Heart left ventricle (tissue), 13 donors: ENCODE measurements around the gene CNTD1.
"Not testable (repeated sequence)": the region's sequence is repeated elsewhere in the genome, so short reads cannot be mapped to it uniquely, and the experiment has no call there.

Experiments used
- POLR2A ChIP-seq, 2 donors: fragments of 450-650 bp; IDR thresholded peaks; one replicate each; pipeline ENCODE4 v1.6.1; 2017; ENCODE audit warnings: antibody characterized with exemption in 2 of 2, mild to moderate bottlenecking in 2 of 2, moderate library complexity in 2 of 2
- TF ChIP-seq, protein P1 (sequence below), 12 donors: fragments of 200-600 bp; sonication (generic) in 4 of 12; IDR thresholded peaks; one replicate each; pipeline versions ENCODE4 v1.5.0 to v1.8.0; 2018 to 2022; ENCODE audit warnings: antibody characterized with exemption in 12 of 12, mild to moderate bottlenecking in 5 of 12
- donor health status: ischemic (EF 13 %, LVEDD 7.1; RV severe dilation, severe dysfunction).
- donor health status: DM: no; HTN: yes; CAD: no.
- donor health status: DM: no; HTN: no; CAD: no.
- donor health status: ischemic (EF 25% LVEDD 6.9; RV normal size, moderate dysfunction).
- donor health status: ischemic (EF 25% LVEDD 5.7; RV mildly dilated, moderate dysfunction).
- donor health status: ischemic (EF 35%, LVEDD 5.7; RV mildly dilated, moderate dysfunction).
- donor health status: nonischemic (EF 11% LVEDD 7.7; RV severe dilation, severe dysfunction).
- donor health status: DM: yes; HTN: yes; CAD: no.
- donor health status: PGD.
- donor health status: ischemic (EF 29% LVEDD 5.4; RV normal size, mild dysfunction).
- donor health status: nonischemic (EF 23%, LVEDD 6.1; RV moderate dilation, normal function).

DNA sequence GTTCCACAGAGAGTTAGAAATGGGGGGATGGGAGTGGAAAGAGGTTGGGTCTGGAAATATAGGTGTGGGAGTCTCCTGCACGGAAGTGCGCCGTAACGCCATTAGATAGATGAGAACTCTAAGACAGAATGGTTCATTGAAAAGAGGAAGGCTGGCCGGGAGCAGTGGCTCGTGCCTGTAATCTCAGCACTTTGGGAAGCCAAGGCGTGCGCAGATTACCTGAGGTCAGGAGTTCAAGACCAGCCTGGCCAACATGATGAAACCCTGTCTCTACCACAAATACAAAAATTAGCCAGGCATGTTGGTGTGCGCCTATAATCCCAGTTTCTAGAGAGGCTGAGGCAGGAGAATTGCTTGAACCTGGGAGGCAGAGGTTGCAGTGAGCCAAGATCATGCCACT, 30.7 kb upstream of the CNTD1 start:
- TF ChIP-seq, protein P1, sequence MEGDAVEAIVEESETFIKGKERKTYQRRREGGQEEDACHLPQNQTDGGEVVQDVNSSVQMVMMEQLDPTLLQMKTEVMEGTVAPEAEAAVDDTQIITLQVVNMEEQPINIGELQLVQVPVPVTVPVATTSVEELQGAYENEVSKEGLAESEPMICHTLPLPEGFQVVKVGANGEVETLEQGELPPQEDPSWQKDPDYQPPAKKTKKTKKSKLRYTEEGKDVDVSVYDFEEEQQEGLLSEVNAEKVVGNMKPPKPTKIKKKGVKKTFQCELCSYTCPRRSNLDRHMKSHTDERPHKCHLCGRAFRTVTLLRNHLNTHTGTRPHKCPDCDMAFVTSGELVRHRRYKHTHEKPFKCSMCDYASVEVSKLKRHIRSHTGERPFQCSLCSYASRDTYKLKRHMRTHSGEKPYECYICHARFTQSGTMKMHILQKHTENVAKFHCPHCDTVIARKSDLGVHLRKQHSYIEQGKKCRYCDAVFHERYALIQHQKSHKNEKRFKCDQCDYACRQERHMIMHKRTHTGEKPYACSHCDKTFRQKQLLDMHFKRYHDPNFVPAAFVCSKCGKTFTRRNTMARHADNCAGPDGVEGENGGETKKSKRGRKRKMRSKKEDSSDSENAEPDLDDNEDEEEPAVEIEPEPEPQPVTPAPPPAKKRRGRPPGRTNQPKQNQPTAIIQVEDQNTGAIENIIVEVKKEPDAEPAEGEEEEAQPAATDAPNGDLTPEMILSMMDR (IDR thresholded peaks at IDR 0.05), result not testable (repeated sequence)
- not testable (repeated sequence) for TF ChIP-seq POLR2A (IDR thresholded peaks at IDR 0.05)
